ENCODE measurements around the gene NPDC1. TPM values are rescaled to one million over a fixed set of nuclear protein-coding genes. Genes with fewer than 3 reads are reported as not detected.

Gene NPDC1
- total RNA-seq, 1 experiment from 2014 or later: 89.8 TPM

- Histone ChIP-seq H2AFZ (no peak overlapping the region), H3K79me2 (ENCODE audit: low read depth) (peaks cover 15% of the 10 kb centered on the region), H3K9me3 (ENCODE audit: insufficient read depth, low read depth) (no peaks in the 10 kb centered on the region), H3K27me3 (ENCODE audit: insufficient read depth, low read depth) (no peaks in the 10 kb centered on the region), H3K4me2 (no peak overlapping the region), H3F3A (ENCODE audit: insufficient read depth, low read depth) (peaks cover 20% of the 10 kb centered on the region; the same call in 1 of the 2 replicates), H3K4me1 (replicated peaks; ENCODE audit: insufficient read depth) (peaks cover 15% of the 10 kb centered on the region), H3K27ac (no peak overlapping the region), H3K36me3 (ENCODE audit: low read depth) (no peaks in the 10 kb centered on the region), H4K20me1 (ENCODE audit: insufficient read depth) (peaks cover 26% of the 10 kb centered on the region), H3K4me3 (no peak overlapping the region), H3K9me2 (ENCODE audit: insufficient read depth) (no peaks in the 10 kb centered on the region)
- CTCF ChIA-PET: interaction anchor here (0.9 kb wide), 1 partner anchor 92 kb away, joined by 4 read pairs; no protein-coding TSS in a partner anchor
- DNase-seq: no peak
- TSS peak; percentile 40 for BruUV-seq (replicated peaks)
- TF ChIP-seq EZH2 (IDR thresholded peaks at IDR 0.05; ENCODE audit: low read depth): no peak
- no peak for TF ChIP-seq CTCF (conservative IDR thresholded peaks at IDR 0.05)
- intact Hi-C loops (cut with micrococcal nuclease; ENCODE audit: unreplicated experiment): no loop called here
- POLR2A ChIA-PET (ENCODE audit: unreplicated experiment): no interaction called here
Observed at GRCh38 chr9:137039611-137040366, 6.2 kb downstream of the NPDC1 start.

GRCh38 chr9:137038916-137039315 lies 7.1 kb downstream of the NPDC1 start:
- ChIA-PET POLR2A (ENCODE audit: unreplicated experiment) (no interaction called here), CTCF (interaction anchor here (0.9 kb wide), 1 partner anchor 91 kb away, joined by 4 read pairs; no protein-coding TSS in a partner anchor)
- TF ChIP-seq EZH2 (IDR thresholded peaks at IDR 0.05; ENCODE audit: low read depth) (no peak), CTCF (conservative IDR thresholded peaks at IDR 0.05) (no peak)
- Histone ChIP-seq H3K4me2 (no peak overlapping the region), H4K20me1 (ENCODE audit: insufficient read depth) (peaks cover 17% of the 10 kb centered on the region), H2AFZ (no peak overlapping the region), H3K9me2 (ENCODE audit: insufficient read depth) (no peaks in the 10 kb centered on the region), H3F3A (ENCODE audit: insufficient read depth, low read depth) (peaks cover 22% of the 10 kb centered on the region; the same call in 1 of the 2 replicates), H3K9me3 (ENCODE audit: insufficient read depth, low read depth) (no peaks in the 10 kb centered on the region), H3K36me3 (ENCODE audit: low read depth) (no peaks in the 10 kb centered on the region), H3K79me2 (ENCODE audit: low read depth) (peaks cover 6% of the 10 kb centered on the region), H3K27me3 (ENCODE audit: insufficient read depth, low read depth) (no peaks in the 10 kb centered on the region), H3K4me3 (no peak overlapping the region), H3K4me1 (replicated peaks; ENCODE audit: insufficient read depth) (peaks cover 12% of the 10 kb centered on the region), H3K27ac (no peak overlapping the region)
- DNase-seq: no peak
- no TSS peak for BruUV-seq (replicated peaks)
- intact Hi-C loops (cut with micrococcal nuclease; ENCODE audit: unreplicated experiment): no loop called here

GRCh38 chr9:137037483-137037882 lies 8.5 kb downstream of the NPDC1 start:
- DNase-seq: no peak
- no peak overlapping the region for H3K4me3 ChIP-seq
- no peaks in the 10 kb centered on the region for H3K9me3 ChIP-seq (ENCODE audit: insufficient read depth, low read depth)
- H3F3A ChIP-seq (ENCODE audit: insufficient read depth, low read depth): peaks cover 22% of the 10 kb centered on the region; the same call in 1 of the 2 replicates
- H3K36me3 ChIP-seq (ENCODE audit: low read depth): no peaks in the 10 kb centered on the region
- no TSS peak for BruUV-seq (replicated peaks)
- ChIA-PET CTCF (no interaction called here), POLR2A (ENCODE audit: unreplicated experiment) (interaction anchor here (0.6 kb wide), 1 partner anchor 197 kb away, joined by 5 read pairs; no protein-coding TSS in a partner anchor)
- H3K4me1 ChIP-seq (replicated peaks; ENCODE audit: insufficient read depth): peaks cover 9% of the 10 kb centered on the region
- H3K27ac ChIP-seq: no peak overlapping the region
- TF ChIP-seq CTCF (conservative IDR thresholded peaks at IDR 0.05) (no peak), EZH2 (IDR thresholded peaks at IDR 0.05; ENCODE audit: low read depth) (no peak)
- no peaks in the 10 kb centered on the region for H3K27me3 ChIP-seq (ENCODE audit: insufficient read depth, low read depth)
- H3K79me2 ChIP-seq (ENCODE audit: low read depth): no peaks in the 10 kb centered on the region
- no peak overlapping the region for H2AFZ ChIP-seq
- intact Hi-C loops (cut with micrococcal nuclease; ENCODE audit: unreplicated experiment): no loop called here
- no peaks in the 10 kb centered on the region for H3K9me2 ChIP-seq (ENCODE audit: insufficient read depth)
- H3K4me2 ChIP-seq: no peak overlapping the region
- 0 out of 2 replicates have a peak, but pooled peaks cover 4% of the 10 kb centered on the region for H4K20me1 ChIP-seq (ENCODE audit: insufficient read depth)
